ENCODE data around the gene COPS4. TPM values are rescaled to one million over a fixed set of nuclear protein-coding genes. Genes with fewer than 3 reads are reported as not detected.
"Not testable (repeated sequence)": the region's sequence is repeated elsewhere in the genome, so short reads cannot be mapped to it uniquely, and the experiment has no call there.

Gene COPS4
- total RNA-seq, 4 donors from 2014 or later = 29.5 to 62.1 (median 43.0) TPM

- DNase-seq (ENCODE audit: low spot score in 2 of 2) = no peak
- H3K4me1 ChIP-seq = no peaks in the 10 kb centered on the region
- WGBS, 2 donors = 34 to 37% methylated on average over 4 of the region's 4 CpGs
- no peak overlapping the region for H3K4me3 ChIP-seq
- H3K36me3 ChIP-seq = peaks cover 0 to 58% (median 0%) of the 10 kb centered on the region in 3 donors
- no peak overlapping the region for H3K27ac ChIP-seq
- TF ChIP-seq POLR2A (IDR thresholded peaks at IDR 0.05) (no peak), EP300 (IDR thresholded peaks at IDR 0.05) (no peak)
- TF ChIP-seq, protein P1, sequence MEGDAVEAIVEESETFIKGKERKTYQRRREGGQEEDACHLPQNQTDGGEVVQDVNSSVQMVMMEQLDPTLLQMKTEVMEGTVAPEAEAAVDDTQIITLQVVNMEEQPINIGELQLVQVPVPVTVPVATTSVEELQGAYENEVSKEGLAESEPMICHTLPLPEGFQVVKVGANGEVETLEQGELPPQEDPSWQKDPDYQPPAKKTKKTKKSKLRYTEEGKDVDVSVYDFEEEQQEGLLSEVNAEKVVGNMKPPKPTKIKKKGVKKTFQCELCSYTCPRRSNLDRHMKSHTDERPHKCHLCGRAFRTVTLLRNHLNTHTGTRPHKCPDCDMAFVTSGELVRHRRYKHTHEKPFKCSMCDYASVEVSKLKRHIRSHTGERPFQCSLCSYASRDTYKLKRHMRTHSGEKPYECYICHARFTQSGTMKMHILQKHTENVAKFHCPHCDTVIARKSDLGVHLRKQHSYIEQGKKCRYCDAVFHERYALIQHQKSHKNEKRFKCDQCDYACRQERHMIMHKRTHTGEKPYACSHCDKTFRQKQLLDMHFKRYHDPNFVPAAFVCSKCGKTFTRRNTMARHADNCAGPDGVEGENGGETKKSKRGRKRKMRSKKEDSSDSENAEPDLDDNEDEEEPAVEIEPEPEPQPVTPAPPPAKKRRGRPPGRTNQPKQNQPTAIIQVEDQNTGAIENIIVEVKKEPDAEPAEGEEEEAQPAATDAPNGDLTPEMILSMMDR (IDR thresholded peaks at IDR 0.05) = no peak
- no peaks in the 10 kb centered on the region for H3K9me3 ChIP-seq
- H3K27me3 ChIP-seq = no peaks in the 10 kb centered on the region
Observed at GRCh38 chr4:83075311-83076095, 40.5 kb downstream of the COPS4 start.

GRCh38 chr4:83080561-83080960, 45.6 kb downstream of the COPS4 start:
- Histone ChIP-seq H3K27me3 (no peaks in the 10 kb centered on the region), H3K9me3 (peaks cover 0 to 17% (median 0%) of the 10 kb centered on the region in 4 donors)
- 93 to 95% methylated on average over 6 of the region's 6 CpGs for WGBS, 2 donors

GRCh38 chr4:83082777-83083176, 47.8 kb downstream of the COPS4 start:
- Histone ChIP-seq H3K36me3 (peaks cover 0 to 7% (median 0%) of the 10 kb centered on the region in 3 donors), H3K4me1 (no peaks in the 10 kb centered on the region), H3K4me3 (no peak overlapping the region), H3K9me3 (peaks cover 0 to 17% (median 0%) of the 10 kb centered on the region in 4 donors), H3K27me3 (no peaks in the 10 kb centered on the region), H3K27ac (no peak overlapping the region)
- no peak for DNase-seq (ENCODE audit: low spot score in 2 of 2)
- TF ChIP-seq EP300 (IDR thresholded peaks at IDR 0.05) (no peak), POLR2A (IDR thresholded peaks at IDR 0.05) (no peak)
- TF ChIP-seq, protein P1 (IDR thresholded peaks at IDR 0.05) = no peak
- WGBS, 2 donors = 81 to 85% methylated on average over 4 of the region's 4 CpGs

More at GRCh38 chr4:83080561-83080960, 45.6 kb downstream of the COPS4 start:
- no peak overlapping the region for H3K4me3 ChIP-seq
- no peak for TF ChIP-seq EP300 (IDR thresholded peaks at IDR 0.05)
- TF ChIP-seq, protein P1 (IDR thresholded peaks at IDR 0.05) = no peak
- TF ChIP-seq POLR2A (IDR thresholded peaks at IDR 0.05) = no peak
- H3K4me1 ChIP-seq = no peaks in the 10 kb centered on the region
- DNase-seq (ENCODE audit: low spot score in 2 of 2) = no peak
- no peak overlapping the region for H3K27ac ChIP-seq
- peaks cover 0 to 27% (median 0%) of the 10 kb centered on the region in 3 donors for H3K36me3 ChIP-seq

- Histone ChIP-seq H3K4me1 (no peaks in the 10 kb centered on the region), H3K9me3 (peaks cover 0 to 17% (median 0%) of the 10 kb centered on the region in 4 donors), H3K36me3 (peaks cover 0 to 7% (median 0%) of the 10 kb centered on the region in 3 donors), H3K4me3 (no peak overlapping the region), H3K27me3 (no peaks in the 10 kb centered on the region), H3K27ac (no peak overlapping the region)
- WGBS, 2 donors = 66 to 75% methylated on average over 10 of the region's 11 CpGs
- no peak for TF ChIP-seq POLR2A (IDR thresholded peaks at IDR 0.05)
- TF ChIP-seq, protein P1 (IDR thresholded peaks at IDR 0.05) = peak in 1 of 5 experiments; percentile 7
- DNase-seq (ENCODE audit: low spot score in 2 of 2) = no peak
Observed at GRCh38 chr4:83083925-83084475, 49.0 kb downstream of the COPS4 start.

DNA sequence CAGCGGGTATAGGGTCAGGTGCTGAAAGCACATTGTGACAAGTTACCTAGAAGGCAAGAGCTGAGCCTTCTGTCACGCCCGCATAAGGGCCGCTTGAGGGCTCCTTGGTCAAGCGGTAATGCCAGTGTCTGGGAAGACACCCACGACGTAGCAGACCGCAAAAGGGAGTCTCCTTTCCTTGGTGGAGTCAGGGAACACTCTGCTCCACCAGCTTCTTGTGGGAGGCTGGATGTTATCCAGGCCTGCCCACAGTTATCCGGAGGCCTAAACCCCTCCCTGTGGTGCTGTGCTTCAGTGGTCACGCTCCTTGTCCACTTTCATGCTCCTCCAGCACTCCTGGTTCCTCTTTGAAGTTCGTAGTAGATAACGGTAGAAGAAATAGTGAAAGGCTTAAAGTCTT, 50.0 kb downstream of the COPS4 start:
- not testable (repeated sequence) for H3K4me1 ChIP-seq; H3K27ac ChIP-seq; DNase-seq (ENCODE audit: low spot score in 2 of 2); H3K4me3 ChIP-seq; H3K27me3 ChIP-seq; H3K36me3 ChIP-seq
- peaks cover 0 to 17% (median 0%) of the 10 kb centered on the region in 4 donors for H3K9me3 ChIP-seq
- 80 to 83% methylated on average over 12 of the region's 12 CpGs for WGBS, 2 donors
